Measurements from ENCODE around the gene KASH5. TPM values are rescaled to one million over a fixed set of nuclear protein-coding genes. Genes with fewer than 3 reads are reported as not detected.

Gene KASH5
- total and polyA plus RNA-seq, 2 of the 13 experiments (the other 11 are each of a cell fraction or from before 2014, with no cell fraction given): not detected

GRCh38 chr19:49443366-49444099 lies 55.5 kb downstream of the KASH5 start (continued):
- TF ChIP-seq YEATS4 (CRISPR knock-in tag; IDR thresholded peaks at IDR 0.05; ENCODE audit: borderline replicate concordance) (0 out of 2 replicates have a peak, but pooled peaks have one; percentile 26), PLSCR1 (CRISPR knock-in tag; IDR thresholded peaks at IDR 0.05; ENCODE audit: borderline replicate concordance) (no peak), ZNF567 (CRISPR knock-in tag; IDR thresholded peaks at IDR 0.05; ENCODE audit: borderline replicate concordance) (no peak; the same call in 1 of the 2 replicates), NFATC3 (CRISPR knock-in tag; IDR thresholded peaks at IDR 0.05) (0 out of 2 replicates have a peak, but pooled peaks have one; percentile 57), MTA1 (CRISPR knock-in tag; IDR thresholded peaks at IDR 0.05; ENCODE audit: borderline replicate concordance) (peak; percentile 39; the same call in 1 of the 2 replicates), REPIN1 (CRISPR knock-in tag; IDR thresholded peaks at IDR 0.05; ENCODE audit: borderline replicate concordance, low read depth) (peak; percentile 19; the same call in 1 of the 2 replicates), ASH2L (IDR thresholded peaks at IDR 0.05; ENCODE audit: insufficient read length, low read depth, low read length) (peak; percentile 50), HOXA9 (CRISPR knock-in tag; IDR thresholded peaks at IDR 0.05; ENCODE audit: borderline replicate concordance) (no peak), ZNF44 (CRISPR knock-in tag; IDR thresholded peaks at IDR 0.05) (0 out of 2 replicates have a peak, but pooled peaks have one; percentile 56), ZNF670 (CRISPR knock-in tag; IDR thresholded peaks at IDR 0.05; ENCODE audit: borderline replicate concordance) (peak; percentile 84; the same call in 1 of the 2 replicates), ZNF704 (CRISPR knock-in tag; IDR thresholded peaks at IDR 0.05; ENCODE audit: borderline replicate concordance) (peak; percentile 86; the same call in 1 of the 2 replicates), GMEB1 (CRISPR knock-in tag; IDR thresholded peaks at IDR 0.05; ENCODE audit: borderline replicate concordance) (peak; percentile 90), ZNF292 (CRISPR knock-in tag; IDR thresholded peaks at IDR 0.05; ENCODE audit: borderline replicate concordance, low read depth) (no peak; the same call in 1 of the 2 replicates), ZKSCAN1 (IDR thresholded peaks at IDR 0.05; ENCODE audit: low read length) (no peak)

Data from HepG2 (cell line).